HepG2 (cell line): ENCODE data around the gene GSK3B. TPM values are rescaled to one million over a fixed set of nuclear protein-coding genes. Genes with fewer than 3 reads are reported as not detected.

Source experiments
- ATAC-seq: fragments of 200-7000 bp; cut with Tn5 transposase; 3 replicates; pipeline ENCODE4 v1.9.1; 2020; ENCODE audit warnings: mild to moderate bottlenecking, moderate library complexity
- BruUV-seq: library from RNA; stranded (reverse); fragments of 400-500 nt; replicated peaks from 2 replicates; lab custom pipeline; 2021; lab: Mats Ljungman, UMichigan
- CTCF ChIA-PET: fragments of 300-600 bp; formaldehyde crosslinking; extraction: SDS; loops from one replicate; lab custom pipeline; 2021; ENCODE audit warnings: low total read pairs, inconsistent platforms, low intra/inter-chr PET ratio; lab: Yijun Ruan, JAX
- POLR2A ChIA-PET: fragments of 350-600 bp; sonication (Branson Sonifier 250); formaldehyde crosslinking; loops from one replicate; lab custom pipeline; 2020; ENCODE audit warnings: antibody characterized with exemption, inconsistent platforms; lab: Yijun Ruan, JAX
- DNase-seq: peaks from one replicate; pipeline ENCODE4 v3.0.0-alpha.2; 2015; ENCODE audit warnings: low spot score
- FAIRE-seq: peaks from 3 replicates; lab custom pipeline; 2011; peaks lifted over from hg19 to GRCh38; lab: Jason Lieb, UNC
- H2AFZ ChIP-seq: one replicate; pipeline ENCODE4 v1.6.1; 2011; ENCODE audit warnings: low read length, inconsistent platforms
- H3K27ac ChIP-seq: fragments of 300-600 bp; 3 replicates; pipeline ENCODE4 v1.8.0; 2011; ENCODE audit warnings: mixed run types, mild to moderate bottlenecking, mixed read lengths, low read length, inconsistent platforms; ENCODE audit not compliant: insufficient read depth; ENCODE audit errors: extremely low read length
- H3K27me3 ChIP-seq, 2 experiments: fragments of 200-600 bp in 1 of 2; 2 replicates in 1 of 2; 3 replicates in 1 of 2; pipeline versions ENCODE4 v1.6.0 to v1.8.0; 2011; ENCODE audit warnings: low read length in 2 of 2, mild to moderate bottlenecking in 2 of 2, moderate library complexity in 2 of 2, inconsistent platforms in 1 of 2; ENCODE audit not compliant: insufficient read depth in 2 of 2, control insufficient read depth in 1 of 2
- H3K36me3 ChIP-seq, 2 experiments: fragments of 200-600 bp in 1 of 2; replicated peaks in 1 of 2; 2 replicates in 1 of 2; 3 replicates in 1 of 2; pipeline versions ENCODE4 v1.5.1 to v1.8.0; 2011; ENCODE audit warnings: low read length in 2 of 2, inconsistent platforms in 1 of 2; ENCODE audit not compliant: insufficient read depth in 2 of 2, control insufficient read depth in 1 of 2
- H3K4me1 ChIP-seq: 2 replicates; pipeline ENCODE4 v1.5.1; 2012; ENCODE audit warnings: low read length, inconsistent platforms; ENCODE audit not compliant: insufficient read depth
- H3K4me2 ChIP-seq: 2 replicates; pipeline ENCODE4 v1.6.0; 2011; ENCODE audit warnings: low read depth, low read length, inconsistent platforms
- H3K4me3 ChIP-seq, 3 experiments: fragments of 200-600 bp in 1 of 3; sonication (generic), shearing (Covaris generic) in 1 of 3; replicated peaks in 1 of 3; 2 replicates each; pipeline ENCODE4 v1.5.1; 2011 to 2016; ENCODE audit warnings: low read length in 3 of 3, inconsistent platforms in 2 of 3, low read depth in 2 of 3, mild to moderate bottlenecking in 2 of 3, control low read depth in 1 of 3, mixed read lengths in 1 of 3; ENCODE audit not compliant: insufficient read depth in 1 of 3
- H3K79me2 ChIP-seq: one replicate; pipeline ENCODE4 v1.6.1; 2011; ENCODE audit warnings: low read length, inconsistent platforms; ENCODE audit not compliant: insufficient read depth
- H3K9ac ChIP-seq: 2 replicates; pipeline ENCODE4 v1.6.0; 2011; ENCODE audit warnings: mild to moderate bottlenecking, low read depth, low read length, inconsistent platforms; ENCODE audit not compliant: insufficient read depth
- H3K9me3 ChIP-seq: 2 replicates; pipeline ENCODE4 v1.5.1; 2012; ENCODE audit warnings: mild to moderate bottlenecking, low read length
- H4K20me1 ChIP-seq: 2 replicates; pipeline ENCODE4 v1.6.0; 2011; ENCODE audit warnings: inconsistent platforms, mild to moderate bottlenecking, low read length, moderate library complexity; ENCODE audit not compliant: insufficient read depth
- CTCF ChIP-seq: sonication (generic); formaldehyde crosslinking; IDR thresholded peaks from 2 replicates; pipeline ENCODE4 v1.5.0; 2020; ENCODE audit warnings: mild to moderate bottlenecking, missing genetic modification reagents, moderate library complexity
- FOXK1 ChIP-seq: sonication (generic); formaldehyde crosslinking; IDR thresholded peaks from 2 replicates; pipeline ENCODE4 v1.4.0; 2020; ENCODE audit warnings: low read depth, missing genetic modification reagents, borderline replicate concordance
- HOXA5 ChIP-seq: sonication (generic); formaldehyde crosslinking; IDR thresholded peaks from 2 replicates; pipeline ENCODE4 v1.4.0; 2020; ENCODE audit warnings: missing genetic modification reagents
- IRF2 ChIP-seq: IDR thresholded peaks from 2 replicates; pipeline ENCODE4 v1.6.1; 2018; ENCODE audit warnings: missing genetic modification reagents, missing compliant biosample characterization
- MTF2 ChIP-seq: sonication (generic); formaldehyde crosslinking; IDR thresholded peaks from 2 replicates; pipeline ENCODE4 v1.5.0; 2020; ENCODE audit warnings: missing genetic modification reagents, borderline replicate concordance
- PATZ1 ChIP-seq: sonication (generic); formaldehyde crosslinking; IDR thresholded peaks from 2 replicates; pipeline ENCODE4 v1.4.0; 2020; ENCODE audit warnings: missing genetic modification reagents
- REST ChIP-seq, 2 experiments: IDR thresholded peaks; 2 replicates each; pipeline ENCODE4 v1.6.1; 2011 to 2012; ENCODE audit warnings: low read length in 2 of 2, borderline replicate concordance in 1 of 2, low read depth in 1 of 2, mild to moderate bottlenecking in 1 of 2, moderate library complexity in 1 of 2
- TCF7 ChIP-seq: sonication (generic); IDR thresholded peaks from 2 replicates; pipeline ENCODE4 v1.6.1; 2016; ENCODE audit warnings: antibody characterized with exemption, low read depth
- ZNF207 ChIP-seq: fragments of 450-650 bp; IDR thresholded peaks from 2 replicates; pipeline ENCODE4 v1.6.1; 2016; ENCODE audit warnings: antibody characterized with exemption, borderline replicate concordance
- ZNF253 ChIP-seq: sonication (generic); formaldehyde crosslinking; IDR thresholded peaks from 2 replicates; pipeline ENCODE4 v1.8.0; 2022; ENCODE audit warnings: mild to moderate bottlenecking, missing genetic modification reagents, borderline replicate concordance
- ZNF414 ChIP-seq: sonication (generic); formaldehyde crosslinking; IDR thresholded peaks from 2 replicates; pipeline ENCODE4 v1.5.0; 2020; ENCODE audit warnings: missing genetic modification reagents
- ZNF496 ChIP-seq: sonication (generic); formaldehyde crosslinking; IDR thresholded peaks from 2 replicates; pipeline ENCODE4 v1.8.1; 2023; ENCODE audit warnings: mild to moderate bottlenecking, moderate library complexity, missing genetic modification reagents; ENCODE audit not compliant: insufficient replicate concordance
- ZNF557 ChIP-seq: sonication (generic); formaldehyde crosslinking; IDR thresholded peaks from 2 replicates; pipeline ENCODE4 v1.4.0; 2020; ENCODE audit warnings: missing genetic modification reagents
- ZNF558 ChIP-seq: sonication (generic); formaldehyde crosslinking; IDR thresholded peaks from 2 replicates; pipeline ENCODE4 v1.9.0; 2022; ENCODE audit warnings: mild to moderate bottlenecking, missing genetic modification reagents, borderline replicate concordance
- ZNF772 ChIP-seq: sonication (generic); formaldehyde crosslinking; IDR thresholded peaks from 2 replicates; pipeline ENCODE4 v1.5.0; 2020; ENCODE audit warnings: mild to moderate bottlenecking, missing genetic modification reagents
- ZNF777 ChIP-seq: sonication (generic); formaldehyde crosslinking; IDR thresholded peaks from 2 replicates; pipeline ENCODE4 v1.4.0; 2020; ENCODE audit warnings: missing genetic modification reagents
- WGBS: methylation state at CpG from one replicate; pipeline ENCODE4 v1.1.6; 2017; ENCODE audit warnings: low lambda C conversion rate; 5-methylcytosine and 5-hydroxymethylcytosine counted together
- in situ Hi-C: cut with HindIII; loops from 2 replicates; pipeline ENCODE4 v1.10.0; 2017; ENCODE audit warnings: low pct_unique_long_range_greater_than_20kb; ENCODE audit not compliant: extremely low pct_ligation_motif_present
- intact Hi-C: fragments of 100-400 bp; cut with micrococcal nuclease; formaldehyde crosslinking; loops from one replicate; pipeline ENCODE4 v1.10.0; 2022; ENCODE audit not compliant: unreplicated experiment
- polyA plus RNA-seq, 8 experiments: library from polyadenylated mRNA; depleted of rRNA in 3 of 8; stranded (reverse) in 7 of 8; unstranded in 1 of 8; fragments of >200 nt; fragmentation: Illumina TruSeq in 4 of 8; extraction: Trizol in 4 of 8; gene quantifications; 2 replicates each; pipeline versions ENCODE4 v1.2.1 to v1.2.3, GENCODE V29; 2011 to 2016; ENCODE audit warnings: low read depth in 4 of 8, missing spikeins in 1 of 8, mixed read lengths in 1 of 8; ENCODE audit not compliant: insufficient read depth in 1 of 8
- total RNA-seq, 5 experiments: library from RNA; depleted of rRNA; stranded (reverse); fragments of >200 nt; fragmentation: Illumina TruSeq; extraction: Trizol; gene quantifications; 2 replicates each; pipeline ENCODE4 v1.2.3, GENCODE V29; 2016; ENCODE audit warnings: low read depth in 1 of 5

GSK3B gene
- total and polyA plus RNA-seq, 2 of the 13 experiments (the other 11 are each of a cell fraction or from before 2014, with no cell fraction given): 22.3 to 30.1 TPM

GRCh38 chr3:119825820-119826219 is 268.4 kb downstream of the GSK3B start (continued):
- TF ChIP-seq IRF2: 0 out of 2 replicates have a peak, but pooled peaks have one; percentile 42
- no peak for TF ChIP-seq ZNF496 (CRISPR knock-in tag)
- TF ChIP-seq ZNF253 (CRISPR knock-in tag): no peak
- no peak for TF ChIP-seq CTCF (CRISPR knock-in tag)
- 0 out of 2 replicates have a peak, but pooled peaks have one; percentile 25 for TF ChIP-seq PATZ1 (CRISPR knock-in tag)
- TF ChIP-seq, all 625 proteins: peak for 110

- Histone ChIP-seq H3K4me3 (no peak overlapping the region), H3K27me3 (no peaks in the 10 kb centered on the region), H3K79me2 (no peaks in the 10 kb centered on the region), H3K9me3 (no peaks in the 10 kb centered on the region), H3K9ac (no peak overlapping the region), H3K36me3 (peaks cover 1 to 3% of the 10 kb centered on the region in 2 experiments; a peak in 2 of 5 replicates), H3K27ac (no peak overlapping the region), H4K20me1 (no peaks in the 10 kb centered on the region), H2AFZ (no peak overlapping the region), H3K4me1 (peaks cover 12% of the 10 kb centered on the region), H3K4me2 (no peak overlapping the region)
- no peak for FAIRE-seq
- no peak for ATAC-seq
- DNase-seq: no peak
- 87% methylated on average over 2 of the region's 2 CpGs for WGBS
- in situ Hi-C loops: no loop called here
- POLR2A ChIA-PET: no interaction called here
- BruUV-seq: no TSS peak
- CTCF ChIA-PET: no interaction called here
- intact Hi-C loops: loop anchor here (5.0 kb wide), 2 partner anchors 38 to 103 kb away; partner anchors contain the start of gene NR1I2
- no peak for TF ChIP-seq ZNF558 (CRISPR knock-in tag)
- no peak for TF ChIP-seq MTF2 (CRISPR knock-in tag)
- no peak for TF ChIP-seq ZNF557 (CRISPR knock-in tag)
- TF ChIP-seq ZNF207: no peak
- TF ChIP-seq HOXA5 (CRISPR knock-in tag): no peak
- no peak for TF ChIP-seq FOXK1 (CRISPR knock-in tag)
- TF ChIP-seq ZNF414 (CRISPR knock-in tag): no peak
- TF ChIP-seq REST (IDR thresholded peaks at IDR 0.05; ENCODE audit: borderline replicate concordance in 1 of 2, low read depth in 1 of 2, low read length in 2 of 2): no peak
- no peak for TF ChIP-seq ZNF777
- TF ChIP-seq TCF7: no peak
- no peak for TF ChIP-seq ZNF772 (CRISPR knock-in tag)
Observed at GRCh38 chr3:119819806-119820205, 274.4 kb downstream of the GSK3B start.
